ENCODE measurements around the gene KIF26B.

- TF ChIP-seq, protein P1, sequence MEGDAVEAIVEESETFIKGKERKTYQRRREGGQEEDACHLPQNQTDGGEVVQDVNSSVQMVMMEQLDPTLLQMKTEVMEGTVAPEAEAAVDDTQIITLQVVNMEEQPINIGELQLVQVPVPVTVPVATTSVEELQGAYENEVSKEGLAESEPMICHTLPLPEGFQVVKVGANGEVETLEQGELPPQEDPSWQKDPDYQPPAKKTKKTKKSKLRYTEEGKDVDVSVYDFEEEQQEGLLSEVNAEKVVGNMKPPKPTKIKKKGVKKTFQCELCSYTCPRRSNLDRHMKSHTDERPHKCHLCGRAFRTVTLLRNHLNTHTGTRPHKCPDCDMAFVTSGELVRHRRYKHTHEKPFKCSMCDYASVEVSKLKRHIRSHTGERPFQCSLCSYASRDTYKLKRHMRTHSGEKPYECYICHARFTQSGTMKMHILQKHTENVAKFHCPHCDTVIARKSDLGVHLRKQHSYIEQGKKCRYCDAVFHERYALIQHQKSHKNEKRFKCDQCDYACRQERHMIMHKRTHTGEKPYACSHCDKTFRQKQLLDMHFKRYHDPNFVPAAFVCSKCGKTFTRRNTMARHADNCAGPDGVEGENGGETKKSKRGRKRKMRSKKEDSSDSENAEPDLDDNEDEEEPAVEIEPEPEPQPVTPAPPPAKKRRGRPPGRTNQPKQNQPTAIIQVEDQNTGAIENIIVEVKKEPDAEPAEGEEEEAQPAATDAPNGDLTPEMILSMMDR (IDR thresholded peaks at IDR 0.05): no peak
- no peak for TF ChIP-seq POLR2A (IDR thresholded peaks at IDR 0.05)
- TF ChIP-seq POLR2AphosphoS5 (IDR thresholded peaks at IDR 0.05): no peak
- no peak for TF ChIP-seq EP300 (IDR thresholded peaks at IDR 0.05)
These were observed 535.4 kb downstream of the KIF26B start for GRCh38 chr1:245690156-245690690.

Data from stomach (tissue), 4 donors.